GM06990 (cell line): ENCODE data around the gene BSG.
A peak's percentile ranks its signal among the peaks of the same experiment; 100 is the strongest.

Experiments used
- DNase-seq: peaks from one replicate; pipeline ENCODE4 v3.0.0-alpha.2; 2011; ENCODE audit not compliant: insufficient read length; ENCODE audit errors: extremely low read depth
- H3K27me3 ChIP-seq: replicated peaks from 2 replicates; pipeline ENCODE4 v1.6.0; 2011; ENCODE audit warnings: low read length; ENCODE audit not compliant: control insufficient read depth, insufficient read depth
- H3K36me3 ChIP-seq: 2 replicates; pipeline ENCODE4 v1.5.1; 2011; ENCODE audit warnings: low read length; ENCODE audit not compliant: control insufficient read depth, insufficient read depth
- H3K4me3 ChIP-seq: replicated peaks from 2 replicates; pipeline ENCODE4 v1.5.1; 2011; ENCODE audit warnings: low read depth, mild to moderate bottlenecking, control low read depth, low read length
- CTCF ChIP-seq: IDR thresholded peaks from 2 replicates; pipeline ENCODE4 v1.5.1; 2011; ENCODE audit warnings: low read length, control low read depth, mild to moderate bottlenecking, inconsistent platforms; ENCODE audit not compliant: insufficient read depth, poor library complexity, severe bottlenecking

The BSG gene

GRCh38 chr19:530134-531008, 42.0 kb upstream of the BSG start:
- Histone ChIP-seq H3K27me3 (no peaks in the 10 kb centered on the region; the same call in 1 of the 2 replicates), H3K36me3 (no peaks in the 10 kb centered on the region), H3K4me3 (peak overlapping the region; percentile 82)
- no peak for TF ChIP-seq CTCF
- DNase-seq, result no peak

GRCh38 chr19:531009-531752, 41.2 kb upstream of the BSG start:
- no peak for TF ChIP-seq CTCF
- Histone ChIP-seq H3K4me3 (peak overlapping the region; percentile 82), H3K36me3 (no peaks in the 10 kb centered on the region; the same call in none of the 2 replicates), H3K27me3 (no peaks in the 10 kb centered on the region)
- DNase-seq, result peak; percentile 89

GRCh38 chr19:531753-532560, 40.4 kb upstream of the BSG start, which contains the start of gene CDC34:
CDC34 (plus strand) TSS chr19:531760; CDS start chr19:531932, 172 bp downstream.
- Histone ChIP-seq H3K27me3 (no peaks in the 10 kb centered on the region), H3K36me3 (peaks cover 5% of the 10 kb centered on the region), H3K4me3 (peak within 1 kb of the TSS; percentile 92)
- no peak for TF ChIP-seq CTCF
- DNase-seq, result peak; percentile 53

GRCh38 chr19:532561-533363, 39.6 kb upstream of the BSG start:
- peak; percentile 57 for DNase-seq
- peak overlapping the region; percentile 92 for H3K4me3 ChIP-seq
- peaks cover 5% of the 10 kb centered on the region for H3K36me3 ChIP-seq
- no peaks in the 10 kb centered on the region for H3K27me3 ChIP-seq
- peak; percentile 50 for TF ChIP-seq CTCF
